RCC 7860 (cell line): Measurements from ENCODE around the gene RINL.
"Not testable (repeated sequence)": the region's sequence is repeated elsewhere in the genome, so short reads cannot be mapped to it uniquely, and the experiment has no call there.

Source experiments
- DNase-seq: peaks from one replicate; pipeline ENCODE4 v3.0.0-alpha.2; 2015; ENCODE audit warnings: low spot score
- FAIRE-seq: peaks from 2 replicates; lab custom pipeline; 2012; peaks lifted over from hg19 to GRCh38; lab: Jason Lieb, UNC

RINL gene

GRCh38 chr19:38878575-38879399, 712 bp upstream of the RINL start:
- DNase-seq: no peak
- FAIRE-seq: no peak

GRCh38 chr19:38875656-38876395, 2.2 kb downstream of the RINL start:
- DNase-seq: no peak
- FAIRE-seq: no peak

- FAIRE-seq, DNase-seq: not testable (repeated sequence)
Measured at GRCh38 chr19:38873400-38873799, 4.7 kb downstream of the RINL start.

GRCh38 chr19:38870612-38871011, 7.5 kb downstream of the RINL start:
- no peak for FAIRE-seq
- DNase-seq: no peak

- no peak for FAIRE-seq
- DNase-seq: peak; percentile 8
Measured at GRCh38 chr19:38869836-38870607, 8.1 kb downstream of the RINL start.

GRCh38 chr19:38869160-38869835, 8.8 kb downstream of the RINL start:
- no peak for DNase-seq
- no peak for FAIRE-seq

- FAIRE-seq (no peak), DNase-seq (no peak)
Measured at GRCh38 chr19:38868551-38868950, 9.5 kb downstream of the RINL start.

GRCh38 chr19:38867171-38867780, 10.8 kb downstream of the RINL start:
- DNase-seq (no peak), FAIRE-seq (peak; percentile 55)

- FAIRE-seq (no peak), DNase-seq (no peak)
Measured at GRCh38 chr19:38862321-38863059, 15.6 kb downstream of the RINL start.

- DNase-seq: no peak
- FAIRE-seq: peak; percentile 70
Measured at GRCh38 chr19:38861368-38861767, 16.7 kb downstream of the RINL start.

- DNase-seq, FAIRE-seq: not testable (repeated sequence)
Measured at GRCh38 chr19:38859631-38860204, 18.4 kb downstream of the RINL start.

- no peak for FAIRE-seq
Measured at GRCh38 chr19:38856813-38857212, 21.3 kb downstream of the RINL start.

GRCh38 chr19:38855751-38856150, 22.3 kb downstream of the RINL start:
- DNase-seq, FAIRE-seq: not testable (repeated sequence)

More at GRCh38 chr19:38856813-38857212, 21.3 kb downstream of the RINL start:
- DNase-seq: no peak

- not testable (repeated sequence) for DNase-seq, FAIRE-seq
Measured at GRCh38 chr19:38854961-38855360, 23.1 kb downstream of the RINL start.

- FAIRE-seq: no peak
- no peak for DNase-seq
Measured at GRCh38 chr19:38853214-38853613, 24.9 kb downstream of the RINL start.

GRCh38 chr19:38852231-38853044, 25.6 kb downstream of the RINL start:
- no peak for FAIRE-seq
- DNase-seq: peak; percentile 44

GRCh38 chr19:38851622-38852230, 26.3 kb downstream of the RINL start:
- no peak for FAIRE-seq
- DNase-seq: peak; percentile 68
